H1 (cell line): ENCODE measurements around the gene SMYD5. TPM values are rescaled to one million over a fixed set of nuclear protein-coding genes. Genes with fewer than 3 reads are reported as not detected.

Source experiments
- CTCF ChIA-PET: fragments of 300-600 bp; sonication (Branson Sonifier 250); formaldehyde crosslinking; loops from one replicate; lab custom pipeline; 2021; ENCODE audit not compliant: partially characterized antibody; lab: Charles Lee
- POLR2A ChIA-PET: fragments of 300-600 bp; sonication (Branson Sonifier 250); formaldehyde crosslinking; loops from one replicate; lab custom pipeline; 2021; ENCODE audit warnings: inconsistent platforms; ENCODE audit not compliant: partially characterized antibody; lab: Charles Lee
- DNase-seq, 2 experiments: peaks; one replicate each; pipeline versions ENCODE4 v3.0.0 to v3.0.0-alpha.2; 2010 to 2022; ENCODE audit warnings: low spot score in 2 of 2, low read depth in 1 of 2, mixed read lengths in 1 of 2
- FAIRE-seq: peaks from 2 replicates; lab custom pipeline; 2011; peaks lifted over from hg19 to GRCh38; lab: Jason Lieb, UNC
- H2AFZ ChIP-seq: 2 replicates; pipeline ENCODE4 v1.8.1; 2012; ENCODE audit warnings: low read length, inconsistent platforms
- H2AK5ac ChIP-seq: 2 replicates; pipeline ENCODE4 v1.6.1; 2013; ENCODE audit warnings: low read depth, low read length
- H2BK120ac ChIP-seq: replicated peaks from 2 replicates; pipeline ENCODE3; 2013; ENCODE audit warnings: low read depth, low read length, inconsistent platforms
- H2BK12ac ChIP-seq: 2 replicates; pipeline ENCODE4 v1.6.1; 2013; ENCODE audit warnings: low read depth, low read length
- H2BK15ac ChIP-seq: 2 replicates; pipeline ENCODE4 v1.6.1; 2013; ENCODE audit warnings: low read length
- H2BK20ac ChIP-seq: 2 replicates; pipeline ENCODE4 v1.6.1; 2013; ENCODE audit warnings: low read length
- H2BK5ac ChIP-seq: 2 replicates; pipeline ENCODE4 v1.6.1; 2013; ENCODE audit warnings: low read depth, low read length
- H3K14ac ChIP-seq: 2 replicates; pipeline ENCODE4 v1.6.1; 2013; ENCODE audit warnings: inconsistent platforms; ENCODE audit not compliant: insufficient read length
- H3K18ac ChIP-seq: 2 replicates; pipeline ENCODE4 v1.6.1; 2013; ENCODE audit warnings: low read length; ENCODE audit errors: extremely low read depth
- H3K23ac ChIP-seq: 2 replicates; pipeline ENCODE4 v1.6.1; 2013; ENCODE audit warnings: inconsistent platforms; ENCODE audit not compliant: insufficient read length
- H3K23me2 ChIP-seq: 2 replicates; pipeline ENCODE4 v1.6.1; 2013; ENCODE audit warnings: low read depth, low read length
- H3K27ac ChIP-seq: 2 replicates; pipeline ENCODE4 v1.6.1; 2011; ENCODE audit warnings: low read depth, low read length, inconsistent platforms
- H3K27me3 ChIP-seq, 4 experiments: replicated peaks in 1 of 4; 1 replicate in 1 of 4; 2 replicates in 3 of 4; pipeline versions ENCODE4 v1.6.1 to v1.8.1; 2011 to 2013; ENCODE audit warnings: low read length in 3 of 4, mild to moderate bottlenecking in 3 of 4, inconsistent platforms in 2 of 4, mixed read lengths in 2 of 4, moderate library complexity in 1 of 4; ENCODE audit not compliant: control insufficient read depth in 3 of 4, insufficient read depth in 3 of 4; ENCODE audit errors: extremely low read depth in 1 of 4
- H3K36me3 ChIP-seq, 4 experiments: 2 replicates each; pipeline versions ENCODE4 v1.6.1 to v1.8.1; 2011 to 2013; ENCODE audit warnings: mild to moderate bottlenecking in 4 of 4, low read length in 3 of 4, moderate library complexity in 2 of 4, control low read depth in 1 of 4, inconsistent platforms in 1 of 4; ENCODE audit not compliant: insufficient read depth in 4 of 4, control insufficient read depth in 2 of 4
- H3K4ac ChIP-seq: replicated peaks from 2 replicates; pipeline ENCODE3; 2013; ENCODE audit warnings: low read length, low read depth, mixed read lengths, inconsistent platforms; ENCODE audit not compliant: insufficient read length
- H3K4me1 ChIP-seq, 4 experiments: replicated peaks in 1 of 4; 1 replicate in 1 of 4; 2 replicates in 3 of 4; pipeline versions ENCODE4 v1.6.1 to v1.8.1; 2011 to 2013; ENCODE audit warnings: low read length in 3 of 4, inconsistent platforms in 2 of 4, mixed read lengths in 1 of 4; ENCODE audit not compliant: insufficient read depth in 4 of 4, control insufficient read depth in 3 of 4
- H3K4me2 ChIP-seq, 2 experiments: 2 replicates each; pipeline versions ENCODE4 v1.6.1 to v1.8.1; 2011 to 2013; ENCODE audit warnings: low read depth in 2 of 2, low read length in 2 of 2, control low read depth in 1 of 2, inconsistent platforms in 1 of 2, mild to moderate bottlenecking in 1 of 2; ENCODE audit not compliant: insufficient read depth in 1 of 2
- H3K4me3 ChIP-seq, 4 experiments: fragments of 200-600, 300-600 bp in 1 of 4; sonication (generic), shearing (Covaris generic), sonication (Bioruptor Twin) in 1 of 4; 2 replicates each; pipeline versions ENCODE4 v1.5.1 to v1.8.1; 2011 to 2016; ENCODE audit warnings: low read length in 4 of 4, low read depth in 3 of 4, control low read depth in 2 of 4, inconsistent platforms in 2 of 4, mild to moderate bottlenecking in 2 of 4, mixed read lengths in 1 of 4, moderate library complexity in 1 of 4; ENCODE audit not compliant: insufficient read depth in 2 of 4; ENCODE audit errors: extremely low read depth in 1 of 4
- H3K56ac ChIP-seq: replicated peaks from 2 replicates; pipeline ENCODE3; 2013; ENCODE audit warnings: low read depth, mild to moderate bottlenecking, mixed read lengths, low read length, inconsistent platforms; ENCODE audit not compliant: insufficient read length
- H3K79me1 ChIP-seq: 2 replicates; pipeline ENCODE4 v1.6.1; 2013; ENCODE audit warnings: low read depth, low read length, control low read depth
- H3K79me2 ChIP-seq, 2 experiments: 2 replicates each; pipeline versions ENCODE4 v1.6.1 to v1.8.1; 2012 to 2013; ENCODE audit warnings: low read length in 2 of 2, mild to moderate bottlenecking in 2 of 2, inconsistent platforms in 1 of 2; ENCODE audit not compliant: insufficient read depth in 2 of 2, control insufficient read depth in 1 of 2
- H3K9ac ChIP-seq, 4 experiments: replicated peaks in 1 of 4; 1 replicate in 1 of 4; 2 replicates in 3 of 4; pipeline versions ENCODE4 v1.6.1 to v1.8.1; 2011 to 2013; ENCODE audit warnings: low read depth in 3 of 4, low read length in 3 of 4, control low read depth in 2 of 4, mild to moderate bottlenecking in 2 of 4, moderate library complexity in 2 of 4, inconsistent platforms in 1 of 4; ENCODE audit errors: extremely low read depth in 1 of 4
- H3K9me3 ChIP-seq, 2 experiments: 2 replicates each; pipeline versions ENCODE4 v1.6.1 to v1.8.1; 2012 to 2013; ENCODE audit warnings: mild to moderate bottlenecking in 2 of 2, moderate library complexity in 2 of 2, control low read depth in 1 of 2, inconsistent platforms in 1 of 2, low read depth in 1 of 2, low read length in 1 of 2, mixed read lengths in 1 of 2; ENCODE audit not compliant: insufficient read depth in 2 of 2
- H4K20me1 ChIP-seq, 2 experiments: replicated peaks in 1 of 2; 2 replicates each; pipeline versions ENCODE3 to v1.8.1; 2011 to 2013; ENCODE audit warnings: inconsistent platforms in 2 of 2, low read length in 2 of 2, mild to moderate bottlenecking in 1 of 2; ENCODE audit not compliant: insufficient read depth in 2 of 2, control insufficient read depth in 1 of 2
- H4K5ac ChIP-seq: 2 replicates; pipeline ENCODE4 v1.6.1; 2013; ENCODE audit warnings: low read length, low read depth, mixed read lengths, inconsistent platforms; ENCODE audit not compliant: insufficient read length
- H4K8ac ChIP-seq: 2 replicates; pipeline ENCODE4 v1.8.0; 2013; ENCODE audit warnings: mild to moderate bottlenecking, moderate library complexity, low read length, inconsistent platforms; ENCODE audit not compliant: insufficient read depth; ENCODE audit errors: extremely low read depth
- H4K91ac ChIP-seq: replicated peaks from 2 replicates; pipeline ENCODE3; 2013; ENCODE audit warnings: low read length, mixed read lengths, inconsistent platforms; ENCODE audit not compliant: insufficient read length
- EGR1 ChIP-seq: IDR thresholded peaks from 2 replicates; pipeline ENCODE4 v1.6.1; 2011; ENCODE audit warnings: low read depth, low read length, borderline replicate concordance
- EP300 ChIP-seq, 2 experiments: IDR thresholded peaks; 1 replicate in 1 of 2; 2 replicates in 1 of 2; pipeline ENCODE4 v1.6.1; 2011 to 2012; ENCODE audit warnings: low read depth in 2 of 2, low read length in 2 of 2, mild to moderate bottlenecking in 2 of 2, borderline replicate concordance in 1 of 2, inconsistent platforms in 1 of 2, moderate library complexity in 1 of 2
- JUN ChIP-seq: IDR thresholded peaks from 2 replicates; pipeline ENCODE4 v1.6.1; 2011; ENCODE audit warnings: low read depth, mild to moderate bottlenecking, improper control_type of control experiment, low read length
- MAFK ChIP-seq: IDR thresholded peaks from 2 replicates; pipeline ENCODE4 v1.6.1; 2012; ENCODE audit warnings: low read depth, mild to moderate bottlenecking, improper control_type of control experiment, low read length
- SIX5 ChIP-seq: IDR thresholded peaks from 2 replicates; pipeline ENCODE4 v1.6.1; 2011; ENCODE audit warnings: mild to moderate bottlenecking, low read depth, low read length
- SRF ChIP-seq: IDR thresholded peaks from 2 replicates; pipeline ENCODE4 v1.6.1; 2011; ENCODE audit warnings: mild to moderate bottlenecking, low read depth, low read length, moderate library complexity
- TBP ChIP-seq: IDR thresholded peaks from 2 replicates; pipeline ENCODE4 v1.6.1; 2011; ENCODE audit warnings: low read depth, low read length, improper control_type of control experiment
- TEAD4 ChIP-seq: IDR thresholded peaks from 2 replicates; pipeline ENCODE4 v1.6.1; 2012; ENCODE audit warnings: low read depth, low read length, inconsistent platforms, mixed read lengths
- WGBS, 2 experiments: shearing (Covaris generic) in 1 of 2; methylation state at CpG; one replicate each; pipeline versions ENCODE4 v1.1.6 to v1.1.7; 2013 to 2015; ENCODE audit warnings: low lambda C conversion rate in 2 of 2, mixed read lengths in 2 of 2, inconsistent platforms in 1 of 2, low coverage in 1 of 2, missing lambda C conversion rate in 1 of 2; ENCODE audit not compliant: insufficient replicate concordance in 2 of 2, insufficient coverage in 1 of 2, insufficient read length in 1 of 2; ENCODE audit errors: extremely low coverage in 1 of 2, missing lambda C conversion rate in 1 of 2; 5-methylcytosine and 5-hydroxymethylcytosine counted together
- polyA plus RNA-seq, 7 experiments: library from polyadenylated mRNA; depleted of rRNA in 3 of 7; stranded (reverse) in 5 of 7; unstranded in 2 of 7; fragments of >200 nt in 5 of 7; fragments of 200-250 nt in 2 of 7; gene quantifications; 1 replicate in 5 of 7; 2 replicates in 1 of 7; 4 replicates in 1 of 7; pipeline versions ENCODE4 v1.2.1 to v1.2.3, GENCODE V29; 2011 to 2013; ENCODE audit warnings: missing spikeins in 2 of 7, mixed read lengths in 2 of 7
- total RNA-seq: library from RNA; stranded (reverse); fragmentation: NEBNext Ultra II Directional; extraction: Animal tissue kit (Norgen Biotek cat#: 25700); gene quantifications from 2 replicates; pipeline ENCODE4 v1.2.1, GENCODE V29; 2021

The SMYD5 gene
- total and polyA plus RNA-seq, 2 of the 8 experiments (the other 6 are each of a cell fraction or from before 2014, with no cell fraction given), result 35.2 to 56.7 TPM

- no peak overlapping the region for H3K9ac ChIP-seq
- H3K56ac ChIP-seq, result no peak overlapping the region
- H3K23ac ChIP-seq, result no peak overlapping the region
- no peak overlapping the region for H3K4me2 ChIP-seq
- H2BK120ac ChIP-seq, result no peak overlapping the region
- no peak overlapping the region for H3K18ac ChIP-seq
- H4K91ac ChIP-seq, result no peak overlapping the region
- H2AK5ac ChIP-seq, result no peak overlapping the region
- DNase-seq (no peak), FAIRE-seq (no peak)
- H3K79me2 ChIP-seq, result no peaks in the 10 kb centered on the region; a peak in 1 of 4 replicates
- H2BK5ac ChIP-seq, result no peak overlapping the region
- H3K4me1 ChIP-seq, result peaks cover 0 to 14% (median 9%) of the 10 kb centered on the region in 4 experiments; a peak in 5 of 7 replicates
- H2AFZ ChIP-seq, result no peak overlapping the region
- no peaks in the 10 kb centered on the region for H3K9me3 ChIP-seq
- H2BK20ac ChIP-seq, result no peak overlapping the region
- 81% methylated on average over 4 of the region's 4 CpGs; no CpG with 5 or more reads in 1 of the 2 experiments for WGBS, 2 experiments
- H4K5ac ChIP-seq, result no peak overlapping the region
- H3K23me2 ChIP-seq, result peaks cover 10% of the 10 kb centered on the region; the same call in 1 of the 2 replicates
- H3K36me3 ChIP-seq, result peaks cover 0 to 11% (median 4%) of the 10 kb centered on the region in 4 experiments; a peak in 4 of 8 replicates
- ChIA-PET POLR2A (interaction anchor here (1.6 to 4.6 kb wide), 2 partner anchors 7 to 31 kb away, joined by 4 to 22 read pairs; partner anchors contain the start of gene CCT7), CTCF (interaction anchor here (0.5 to 3.9 kb wide), 2 partner anchors 25 to 109 kb away, joined by 3 to 24 read pairs; no protein-coding TSS in a partner anchor)
- H3K14ac ChIP-seq, result no peak overlapping the region
- H4K20me1 ChIP-seq, result peaks cover 7 to 28% of the 10 kb centered on the region in 2 experiments
- H3K79me1 ChIP-seq, result peaks cover 7% of the 10 kb centered on the region; the same call in 1 of the 2 replicates
- no peak overlapping the region for H3K4me3 ChIP-seq
- H2BK12ac ChIP-seq, result no peak overlapping the region
- H2BK15ac ChIP-seq, result no peak overlapping the region
- no peak overlapping the region for H3K4ac ChIP-seq
- no peak overlapping the region for H4K8ac ChIP-seq
- H3K27ac ChIP-seq, result no peak overlapping the region
- peaks cover 0 to 15% (median 11%) of the 10 kb centered on the region in 4 experiments; a peak in 6 of 7 replicates for H3K27me3 ChIP-seq
- TF ChIP-seq MAFK, result no peak
- TF ChIP-seq SIX5, result no peak
- no peak for TF ChIP-seq EGR1
- no peak for TF ChIP-seq EP300 (IDR thresholded peaks at IDR 0.05; ENCODE audit: borderline replicate concordance in 1 of 2, low read depth in 2 of 2, low read length in 2 of 2)
- no peak for TF ChIP-seq SRF
- no peak for TF ChIP-seq TEAD4
- TF ChIP-seq TBP, result no peak
- TF ChIP-seq JUN, result no peak
Measured at GRCh38 chr2:73264783-73265182, 50.7 kb downstream of the SMYD5 start.
